DOHH2 (cell line): ENCODE data around the gene GUK1.

Source experiments
- H3F3A ChIP-seq: fragments of 200-600 bp; sonication (generic), shearing (Covaris generic); 2 replicates; pipeline ENCODE4 v1.6.0; 2016; ENCODE audit warnings: antibody characterized with exemption, mild to moderate bottlenecking; ENCODE audit not compliant: control insufficient read depth, insufficient read depth
- H3K27ac ChIP-seq: fragments of 200-600 bp; sonication (generic); 2 replicates; pipeline ENCODE4 v1.5.1; 2014; ENCODE audit warnings: low read depth, mild to moderate bottlenecking, low read length, moderate library complexity
- H3K27me3 ChIP-seq: fragments of 200-600 bp; sonication (generic); 2 replicates; pipeline ENCODE4 v1.6.1; 2014; ENCODE audit warnings: mild to moderate bottlenecking, low read length, mixed read lengths; ENCODE audit not compliant: control insufficient read depth
- H3K36me3 ChIP-seq: fragments of 200-600 bp; sonication (generic); 2 replicates; pipeline ENCODE4 v1.6.1; 2014; ENCODE audit warnings: mild to moderate bottlenecking, low read length, moderate library complexity, mixed read lengths; ENCODE audit not compliant: control insufficient read depth
- H3K4me1 ChIP-seq: fragments of 200-600 bp; sonication (generic); 2 replicates; pipeline ENCODE4 v1.6.1; 2014; ENCODE audit warnings: mild to moderate bottlenecking, low read length, mixed read lengths; ENCODE audit not compliant: control insufficient read depth
- H3K4me2 ChIP-seq: fragments of 200-600 bp; sonication (generic); 2 replicates; pipeline ENCODE4 v1.6.0; 2014; ENCODE audit warnings: mild to moderate bottlenecking, low read length, moderate library complexity
- H3K4me3 ChIP-seq: fragments of 200-600 bp; sonication (generic); 2 replicates; pipeline ENCODE4 v1.5.1; 2014; ENCODE audit warnings: mild to moderate bottlenecking, low read length, mixed read lengths
- H3K79me2 ChIP-seq: fragments of 200-600 bp; sonication (generic); 2 replicates; pipeline ENCODE4 v1.6.1; 2014; ENCODE audit warnings: mild to moderate bottlenecking, low read length, mixed read lengths; ENCODE audit not compliant: control insufficient read depth
- H3K9me2 ChIP-seq: fragments of 200-600 bp; sonication (generic); replicated peaks from 2 replicates; pipeline ENCODE4 v1.6.1; 2014; ENCODE audit warnings: mild to moderate bottlenecking, low read length, mixed read lengths; ENCODE audit not compliant: control insufficient read depth
- H3K9me3 ChIP-seq: fragments of 200-600 bp; sonication (generic); 2 replicates; pipeline ENCODE4 v1.6.1; 2014; ENCODE audit warnings: antibody characterized with exemption, low read length, mixed read lengths; ENCODE audit not compliant: control insufficient read depth, insufficient read depth
- H4K20me1 ChIP-seq: fragments of 200-600 bp; sonication (generic); 2 replicates; pipeline ENCODE4 v1.6.0; 2014; ENCODE audit warnings: low read depth, mild to moderate bottlenecking, antibody characterized with exemption, low read length, moderate library complexity; ENCODE audit not compliant: control insufficient read depth, insufficient read depth
- EZH2phosphoT487 ChIP-seq: fragments of 200-600 bp; sonication (generic); IDR thresholded peaks from 2 replicates; pipeline ENCODE4 v1.6.1; 2017; ENCODE audit warnings: borderline replicate concordance, mild to moderate bottlenecking, antibody characterized with exemption, low read length, moderate library complexity, mixed read lengths
- TF ChIP-seq, protein P1 (sequence below): fragments of 200-600 bp; sonication (generic); IDR thresholded peaks from one replicate; pipeline ENCODE4 v1.5.1; 2014; ENCODE audit warnings: antibody characterized with exemption, mild to moderate bottlenecking, low read depth, low read length; ENCODE audit not compliant: poor library complexity, severe bottlenecking

The GUK1 gene

DNA sequence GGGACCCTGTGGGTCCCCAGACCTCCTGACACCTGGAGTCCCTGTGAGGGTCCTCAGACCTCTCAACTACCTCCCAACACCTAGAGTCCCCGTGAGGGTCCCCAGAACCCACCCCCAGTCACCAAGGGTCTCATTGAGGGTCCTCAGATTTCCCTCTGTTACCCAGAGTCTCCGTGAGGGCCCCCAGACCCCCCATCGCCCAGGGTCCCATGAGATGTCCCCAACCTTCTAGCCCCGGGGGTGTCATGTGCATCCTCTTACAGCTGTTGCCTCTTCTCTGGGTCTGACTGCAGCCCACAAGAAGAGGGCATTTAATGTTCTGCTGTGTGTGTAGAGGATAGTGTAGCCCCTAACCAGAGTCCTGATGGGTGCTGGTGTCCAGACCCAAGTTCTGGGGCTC lies 7.7 kb downstream of the GUK1 start:
- H3K9me2 ChIP-seq = no peaks in the 10 kb centered on the region
- TF ChIP-seq, protein P1, sequence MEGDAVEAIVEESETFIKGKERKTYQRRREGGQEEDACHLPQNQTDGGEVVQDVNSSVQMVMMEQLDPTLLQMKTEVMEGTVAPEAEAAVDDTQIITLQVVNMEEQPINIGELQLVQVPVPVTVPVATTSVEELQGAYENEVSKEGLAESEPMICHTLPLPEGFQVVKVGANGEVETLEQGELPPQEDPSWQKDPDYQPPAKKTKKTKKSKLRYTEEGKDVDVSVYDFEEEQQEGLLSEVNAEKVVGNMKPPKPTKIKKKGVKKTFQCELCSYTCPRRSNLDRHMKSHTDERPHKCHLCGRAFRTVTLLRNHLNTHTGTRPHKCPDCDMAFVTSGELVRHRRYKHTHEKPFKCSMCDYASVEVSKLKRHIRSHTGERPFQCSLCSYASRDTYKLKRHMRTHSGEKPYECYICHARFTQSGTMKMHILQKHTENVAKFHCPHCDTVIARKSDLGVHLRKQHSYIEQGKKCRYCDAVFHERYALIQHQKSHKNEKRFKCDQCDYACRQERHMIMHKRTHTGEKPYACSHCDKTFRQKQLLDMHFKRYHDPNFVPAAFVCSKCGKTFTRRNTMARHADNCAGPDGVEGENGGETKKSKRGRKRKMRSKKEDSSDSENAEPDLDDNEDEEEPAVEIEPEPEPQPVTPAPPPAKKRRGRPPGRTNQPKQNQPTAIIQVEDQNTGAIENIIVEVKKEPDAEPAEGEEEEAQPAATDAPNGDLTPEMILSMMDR = no peak
- no peak for TF ChIP-seq EZH2phosphoT487
- no peak overlapping the region for H3K4me3 ChIP-seq
- no peaks in the 10 kb centered on the region for H3F3A ChIP-seq
- H3K79me2 ChIP-seq = peaks cover 37% of the 10 kb centered on the region
- H3K27me3 ChIP-seq = no peaks in the 10 kb centered on the region
- H3K4me2 ChIP-seq = no peak overlapping the region
- no peaks in the 10 kb centered on the region for H3K9me3 ChIP-seq
- H3K4me1 ChIP-seq = peaks cover 16% of the 10 kb centered on the region
- H3K27ac ChIP-seq = no peak overlapping the region
- H3K36me3 ChIP-seq = peaks cover 4% of the 10 kb centered on the region
- H4K20me1 ChIP-seq = 0 out of 2 replicates have a peak, but pooled peaks cover 4% of the 10 kb centered on the region

DNA sequence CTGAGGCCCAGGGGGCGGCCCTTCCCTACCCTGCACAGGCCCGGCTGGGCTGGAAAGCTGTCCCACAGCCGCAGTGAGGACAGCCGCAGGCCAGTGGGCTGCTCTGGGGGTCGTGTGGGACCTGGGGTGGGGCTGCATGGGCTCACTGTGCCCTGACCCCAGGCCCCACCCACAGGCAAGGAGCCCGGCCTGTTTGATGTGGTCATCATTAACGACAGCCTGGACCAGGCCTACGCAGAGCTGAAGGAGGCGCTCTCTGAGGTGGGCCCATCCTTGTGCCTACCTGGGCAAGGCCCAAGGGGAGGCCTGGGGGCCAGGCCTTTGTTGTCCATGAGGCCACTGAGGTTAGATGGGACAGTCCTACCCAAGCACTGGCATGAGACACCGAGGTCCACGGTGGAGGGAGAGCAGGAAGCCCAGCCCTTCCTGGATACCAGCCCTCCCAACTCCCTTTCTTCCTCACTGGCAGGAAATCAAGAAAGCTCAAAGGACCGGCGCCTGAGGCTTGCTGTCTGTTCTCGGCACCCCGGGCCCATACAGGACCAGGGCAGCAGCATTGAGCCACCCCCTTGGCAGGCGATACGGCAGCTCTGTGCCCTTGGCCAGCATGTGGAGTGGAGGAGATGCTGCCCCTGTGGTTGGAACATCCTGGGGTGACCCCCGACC lies 8.2 kb downstream of the GUK1 start:
- peaks cover 12% of the 10 kb centered on the region for H3K4me1 ChIP-seq
- H3K36me3 ChIP-seq = peaks cover 4% of the 10 kb centered on the region
- H3K9me2 ChIP-seq = no peaks in the 10 kb centered on the region
- 0 out of 2 replicates have a peak, but pooled peaks cover 4% of the 10 kb centered on the region for H4K20me1 ChIP-seq
- H3K79me2 ChIP-seq = peaks cover 32% of the 10 kb centered on the region
- H3K4me3 ChIP-seq = no peak overlapping the region
- H3K27me3 ChIP-seq = no peaks in the 10 kb centered on the region
- no peaks in the 10 kb centered on the region for H3K9me3 ChIP-seq
- no peaks in the 10 kb centered on the region for H3F3A ChIP-seq
- TF ChIP-seq, protein P1 = no peak
- no peak for TF ChIP-seq EZH2phosphoT487
- no peak overlapping the region for H3K4me2 ChIP-seq
- no peak overlapping the region for H3K27ac ChIP-seq

DNA sequence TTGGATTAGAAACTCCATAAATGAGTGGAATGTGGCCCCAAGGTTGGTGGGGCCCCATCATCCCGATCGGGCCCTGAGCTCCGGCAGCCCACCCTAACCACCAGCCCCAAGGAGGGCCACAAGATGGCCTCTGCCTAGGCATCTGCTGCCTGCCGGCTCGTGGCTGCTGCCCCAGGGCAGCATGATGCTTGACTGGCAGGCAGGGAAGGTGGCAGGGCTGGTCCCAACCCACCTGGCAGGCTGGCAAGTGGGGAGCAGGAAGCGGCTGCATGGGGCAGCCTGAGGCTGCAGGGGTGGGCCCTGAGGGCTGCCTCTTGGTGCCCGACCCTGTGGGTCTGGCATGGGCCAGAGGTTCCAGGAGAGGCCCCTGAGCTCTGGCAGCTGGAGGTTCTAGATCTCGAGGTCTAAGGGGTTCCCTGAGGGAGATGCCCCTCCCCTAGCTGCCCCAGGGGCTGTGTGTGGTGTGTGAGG lies 8.9 kb downstream of the GUK1 start:
- Histone ChIP-seq H3K27me3 (no peaks in the 10 kb centered on the region), H3K4me3 (no peak overlapping the region), H3K4me1 (peaks cover 6% of the 10 kb centered on the region), H3K27ac (no peak overlapping the region), H3K9me2 (no peaks in the 10 kb centered on the region), H3K9me3 (no peaks in the 10 kb centered on the region), H3K36me3 (peaks cover 4% of the 10 kb centered on the region), H4K20me1 (0 out of 2 replicates have a peak, but pooled peaks cover under 1% of the 10 kb centered on the region), H3K4me2 (no peak overlapping the region), H3K79me2 (peaks cover 25% of the 10 kb centered on the region), H3F3A (no peaks in the 10 kb centered on the region)
- no peak for TF ChIP-seq EZH2phosphoT487
- TF ChIP-seq, protein P1 = no peak
